GM18498 (cell line): ENCODE data around the gene KBTBD12.

Experiments used
- ATAC-seq: cut with Tn5 transposase; IDR thresholded peaks from one replicate; pipeline ENCODE4 v1.9.1; 2021; ENCODE audit warnings: mild to moderate bottlenecking, moderate library complexity; ENCODE audit not compliant: unreplicated experiment

The KBTBD12 gene

GRCh38 chr3:127984241-127984975, 69.4 kb downstream of the KBTBD12 start:
- ATAC-seq: no peak

GRCh38 chr3:127985216-127985615, 70.2 kb downstream of the KBTBD12 start:
- ATAC-seq: no peak

- ATAC-seq: no peak
These were observed 70.7 kb downstream of the KBTBD12 start for GRCh38 chr3:127985655-127986225.

- ATAC-seq: no peak
These were observed 71.8 kb downstream of the KBTBD12 start for GRCh38 chr3:127986803-127987202.

- no peak for ATAC-seq
These were observed 72.4 kb downstream of the KBTBD12 start for GRCh38 chr3:127987309-127987995.

GRCh38 chr3:127988770-127989557, 73.9 kb downstream of the KBTBD12 start:
- ATAC-seq: no peak

- ATAC-seq: no peak
These were observed 75.0 kb downstream of the KBTBD12 start for GRCh38 chr3:127990051-127990450.

- no peak for ATAC-seq
These were observed 75.4 kb downstream of the KBTBD12 start for GRCh38 chr3:127990461-127990860.

GRCh38 chr3:127991251-127991650, 76.2 kb downstream of the KBTBD12 start:
- ATAC-seq: no peak

GRCh38 chr3:127991681-127992080, 76.6 kb downstream of the KBTBD12 start:
- no peak for ATAC-seq

- no peak for ATAC-seq
These were observed 77.1 kb downstream of the KBTBD12 start for GRCh38 chr3:127992127-127992526.

- ATAC-seq: no peak
These were observed 79.0 kb downstream of the KBTBD12 start for GRCh38 chr3:127994011-127994410.

- no peak for ATAC-seq
These were observed 82.0 kb downstream of the KBTBD12 start for GRCh38 chr3:127997016-127997415.

- no peak for ATAC-seq
These were observed 82.9 kb downstream of the KBTBD12 start for GRCh38 chr3:127997961-127998360.

- no peak for ATAC-seq
These were observed 83.6 kb downstream of the KBTBD12 start for GRCh38 chr3:127998596-127998995.

GRCh38 chr3:127999509-128000106, 84.6 kb downstream of the KBTBD12 start:
- no peak for ATAC-seq

GRCh38 chr3:128001576-128001975, 86.5 kb downstream of the KBTBD12 start:
- no peak for ATAC-seq

- no peak for ATAC-seq
These were observed 89.6 kb downstream of the KBTBD12 start for GRCh38 chr3:128004661-128005060.

GRCh38 chr3:128006061-128007032, 91.3 kb downstream of the KBTBD12 start:
- ATAC-seq: no peak

GRCh38 chr3:128007033-128007424, 92.0 kb downstream of the KBTBD12 start:
- ATAC-seq: no peak
